ENCODE measurements around the gene PLCG2. TPM values are rescaled to one million over a fixed set of nuclear protein-coding genes. Genes with fewer than 3 reads are reported as not detected.

PLCG2 gene
- polyA plus RNA-seq, 3 donors: 19.5 to 47.4 (median 35.5) TPM

- H3K27ac ChIP-seq (ENCODE audit: low read depth in 1 of 2, low read length in 2 of 2): peak overlapping the region in 1 of 2 donors; percentile 95
- H3K9ac ChIP-seq (ENCODE audit: insufficient read depth, low read length, poor library complexity, severe bottlenecking): no peak overlapping the region
- DNase-seq: no peak
- TF ChIP-seq, protein P1, sequence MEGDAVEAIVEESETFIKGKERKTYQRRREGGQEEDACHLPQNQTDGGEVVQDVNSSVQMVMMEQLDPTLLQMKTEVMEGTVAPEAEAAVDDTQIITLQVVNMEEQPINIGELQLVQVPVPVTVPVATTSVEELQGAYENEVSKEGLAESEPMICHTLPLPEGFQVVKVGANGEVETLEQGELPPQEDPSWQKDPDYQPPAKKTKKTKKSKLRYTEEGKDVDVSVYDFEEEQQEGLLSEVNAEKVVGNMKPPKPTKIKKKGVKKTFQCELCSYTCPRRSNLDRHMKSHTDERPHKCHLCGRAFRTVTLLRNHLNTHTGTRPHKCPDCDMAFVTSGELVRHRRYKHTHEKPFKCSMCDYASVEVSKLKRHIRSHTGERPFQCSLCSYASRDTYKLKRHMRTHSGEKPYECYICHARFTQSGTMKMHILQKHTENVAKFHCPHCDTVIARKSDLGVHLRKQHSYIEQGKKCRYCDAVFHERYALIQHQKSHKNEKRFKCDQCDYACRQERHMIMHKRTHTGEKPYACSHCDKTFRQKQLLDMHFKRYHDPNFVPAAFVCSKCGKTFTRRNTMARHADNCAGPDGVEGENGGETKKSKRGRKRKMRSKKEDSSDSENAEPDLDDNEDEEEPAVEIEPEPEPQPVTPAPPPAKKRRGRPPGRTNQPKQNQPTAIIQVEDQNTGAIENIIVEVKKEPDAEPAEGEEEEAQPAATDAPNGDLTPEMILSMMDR (IDR thresholded peaks at IDR 0.05): no peak
- intact Hi-C loops (cut with micrococcal nuclease): loop anchor here in 1 of 2 donors (5.0 kb wide), 1 partner anchor 37 kb away; no protein-coding TSS in a partner anchor
- peaks cover 23 to 38% of the 10 kb centered on the region in 2 donors for H3K36me3 ChIP-seq (replicated peaks in 1 of 2; ENCODE audit: control insufficient read depth in 1 of 2, insufficient read depth in 2 of 2, low read length in 2 of 2)
- H3K9me3 ChIP-seq (replicated peaks in 1 of 2; ENCODE audit: control insufficient read depth in 1 of 2, insufficient read depth in 1 of 2, low read length in 2 of 2): no peaks in the 10 kb centered on the region
- peaks cover 98% of the 10 kb centered on the region for H4K20me1 ChIP-seq (ENCODE audit: insufficient read depth, low read length)
- H3K79me2 ChIP-seq (ENCODE audit: insufficient read depth, low read length): peaks cover 98% of the 10 kb centered on the region
- no peaks in the 10 kb centered on the region for H3K27me3 ChIP-seq (ENCODE audit: control insufficient read depth in 2 of 2, insufficient read depth in 2 of 2, low read length in 2 of 2)
- H3K9me3 Mint-ChIP-seq: peaks cover 0 to 2% (median 0%) of the 10 kb centered on the region in 7 donors
- no peak overlapping the region for H2AFZ ChIP-seq (ENCODE audit: insufficient read depth, low read depth, low read length, poor library complexity, severe bottlenecking)
- H3K4me1 ChIP-seq (ENCODE audit: control insufficient read depth in 1 of 2, insufficient read depth in 2 of 2, low read length in 2 of 2): peaks cover 47 to 49% of the 10 kb centered on the region in 2 donors
- WGBS (ENCODE audit: insufficient coverage): 100% methylated on average over 3 of the region's 3 CpGs
- no peak overlapping the region for H3K4me2 ChIP-seq (replicated peaks; ENCODE audit: extremely low read depth, low read length, poor library complexity, severe bottlenecking)
- peaks cover 0 to 2% (median 0%) of the 10 kb centered on the region in 3 donors for H3K27me3 Mint-ChIP-seq (ENCODE audit: low read depth in 3 of 3)
- no peak overlapping the region for H3K4me3 Mint-ChIP-seq
- H3K36me3 Mint-ChIP-seq: peaks cover 47 to 50% of the 10 kb centered on the region in 2 donors
- no peak overlapping the region for H3K4me3 ChIP-seq (replicated peaks in 1 of 3; ENCODE audit: low read depth in 2 of 3, low read length in 3 of 3)
- peak overlapping the region in 3 of 7 donors; percentile 49 to 67 (median 51) for H3K27ac Mint-ChIP-seq
- H3K4me1 Mint-ChIP-seq: peaks cover 57% of the 10 kb centered on the region
Measured at GRCh38 chr16:81795193-81795592, 16.1 kb downstream of the PLCG2 start.

DNA sequence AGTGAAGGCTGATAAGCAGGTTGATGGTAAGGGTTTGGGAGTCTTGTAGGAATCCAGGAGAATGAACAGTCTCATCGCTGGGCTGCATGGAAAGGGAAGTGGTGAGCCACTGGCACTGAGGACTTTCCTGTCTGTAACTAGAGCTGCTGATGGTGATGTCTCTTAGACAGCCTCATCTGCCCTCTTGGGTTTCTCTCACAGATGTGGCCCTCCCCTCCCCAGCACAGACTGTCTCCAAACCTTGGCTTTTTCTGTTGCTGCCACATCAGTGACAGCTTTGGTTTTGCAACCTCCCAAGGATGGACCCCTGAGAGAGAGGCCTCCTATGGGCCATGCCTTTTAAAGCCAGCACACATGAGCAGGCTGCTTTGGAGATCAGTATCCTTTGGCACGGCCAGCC is 16.9 kb downstream of the PLCG2 start:
- DNase-seq: peak; percentile 22 to 33 (median 33)
- Histone ChIP-seq H2AFZ (ENCODE audit: insufficient read depth, low read depth, low read length, poor library complexity, severe bottlenecking) (no peak overlapping the region), H3K27me3 (ENCODE audit: control insufficient read depth in 2 of 2, insufficient read depth in 2 of 2, low read length in 2 of 2) (no peaks in the 10 kb centered on the region), H3K27ac (ENCODE audit: low read depth in 1 of 2, low read length in 2 of 2) (peak overlapping the region; percentile 43 to 95), H3K9ac (ENCODE audit: insufficient read depth, low read length, poor library complexity, severe bottlenecking) (no peak overlapping the region), H3K36me3 (replicated peaks in 1 of 2; ENCODE audit: control insufficient read depth in 1 of 2, insufficient read depth in 2 of 2, low read length in 2 of 2) (peaks cover 14 to 30% of the 10 kb centered on the region in 2 donors), H3K4me3 (replicated peaks in 1 of 3; ENCODE audit: low read depth in 2 of 3, low read length in 3 of 3) (no peak overlapping the region), H3K4me1 (ENCODE audit: control insufficient read depth in 1 of 2, insufficient read depth in 2 of 2, low read length in 2 of 2) (peaks cover 47 to 49% of the 10 kb centered on the region in 2 donors), H3K79me2 (ENCODE audit: insufficient read depth, low read length) (peaks cover 98% of the 10 kb centered on the region), H3K9me3 (replicated peaks in 1 of 2; ENCODE audit: control insufficient read depth in 1 of 2, insufficient read depth in 1 of 2, low read length in 2 of 2) (no peaks in the 10 kb centered on the region), H4K20me1 (ENCODE audit: insufficient read depth, low read length) (peaks cover 98% of the 10 kb centered on the region), H3K4me2 (replicated peaks; ENCODE audit: extremely low read depth, low read length, poor library complexity, severe bottlenecking) (peak overlapping the region; percentile 17)
- Mint-ChIP-seq H3K4me1 (peaks cover 57% of the 10 kb centered on the region), H3K36me3 (peaks cover 42 to 47% of the 10 kb centered on the region in 2 donors), H3K27ac (peak overlapping the region in 6 of 7 donors; percentile 64 to 97 (median 91)), H3K9me3 (peaks cover 0 to 2% (median 0%) of the 10 kb centered on the region in 7 donors), H3K27me3 (ENCODE audit: low read depth in 3 of 3) (peaks cover 0 to 2% (median 0%) of the 10 kb centered on the region in 3 donors), H3K4me3 (no peak overlapping the region)
- TF ChIP-seq, protein P1 (IDR thresholded peaks at IDR 0.05): no peak
- intact Hi-C loops (cut with micrococcal nuclease): loop anchor here in 1 of 2 donors (5.0 kb wide), 1 partner anchor 36 kb away; no protein-coding TSS in a partner anchor
- 0% methylated on average over 1 of the region's 2 CpGs for WGBS (ENCODE audit: insufficient coverage)

All from CD14-positive monocyte (primary cell).